ENCODE results near the gene C11orf16.
"Not testable (repeated sequence)": the region's sequence is repeated elsewhere in the genome, so short reads cannot be mapped to it uniquely, and the experiment has no call there.

C11orf16 gene

GRCh38 chr11:8935789-8936188 lies 3.0 kb upstream of the C11orf16 start:
- DNase-seq, result not testable (repeated sequence)

- DNase-seq, result no peak
Measured at GRCh38 chr11:8934742-8935488, 2.2 kb upstream of the C11orf16 start.

GRCh38 chr11:8933931-8934330 lies 1.2 kb upstream of the C11orf16 start:
- DNase-seq, result no peak

- no peak for DNase-seq
Measured at GRCh38 chr11:8930456-8931175, 2.1 kb downstream of the C11orf16 start.

- no peak for DNase-seq
Measured at GRCh38 chr11:8928981-8929615, 3.6 kb downstream of the C11orf16 start.

- DNase-seq, result no peak
Measured at GRCh38 chr11:8928205-8928604, 4.5 kb downstream of the C11orf16 start.

GRCh38 chr11:8927233-8927632 lies 5.5 kb downstream of the C11orf16 start:
- no peak for DNase-seq

GRCh38 chr11:8926236-8926635 lies 6.5 kb downstream of the C11orf16 start:
- no peak for DNase-seq

GRCh38 chr11:8925711-8926110 lies 7.0 kb downstream of the C11orf16 start:
- DNase-seq, result no peak

- DNase-seq, result no peak
Measured at GRCh38 chr11:8922691-8923090, 10.1 kb downstream of the C11orf16 start.

- no peak for DNase-seq
Measured at GRCh38 chr11:8917157-8917825, 15.5 kb downstream of the C11orf16 start.

- DNase-seq, result no peak
Measured at GRCh38 chr11:8914661-8915018, 18.1 kb downstream of the C11orf16 start.

GRCh38 chr11:8913961-8914660 lies 18.6 kb downstream of the C11orf16 start:
- DNase-seq, result no peak

- DNase-seq, result peak; percentile 98
Measured at GRCh38 chr11:8911029-8911823, 21.5 kb downstream of the C11orf16 start, which contains the start of gene AKIP1. Gene AKIP1, plus strand, starts transcription at chr11:8911189. Its CDS starts 261 bp downstream, at chr11:8911450.

- no peak for DNase-seq
Measured at GRCh38 chr11:8910649-8911026, 22.1 kb downstream of the C11orf16 start.

GRCh38 chr11:8908099-8908498 lies 24.6 kb downstream of the C11orf16 start:
- DNase-seq, result no peak

- DNase-seq, result no peak
Measured at GRCh38 chr11:8907116-8907515, 25.6 kb downstream of the C11orf16 start.

GRCh38 chr11:8905528-8906165 lies 27.1 kb downstream of the C11orf16 start:
- DNase-seq, result no peak

- no peak for DNase-seq
Measured at GRCh38 chr11:8899119-8899753, 33.5 kb downstream of the C11orf16 start.

- DNase-seq, result not testable (repeated sequence)
Measured at GRCh38 chr11:8891185-8891584, 41.6 kb downstream of the C11orf16 start.

GRCh38 chr11:8886322-8886721 lies 46.4 kb downstream of the C11orf16 start:
- peak; percentile 37 for DNase-seq

Data from NCI-H1092 (cell line).